Neuronal stem cell (in vitro differentiated cells): Measurements from ENCODE around the gene LACTBL1. TPM values are rescaled to one million over a fixed set of nuclear protein-coding genes. Genes with fewer than 3 reads are reported as not detected.
A peak's percentile ranks its signal among the peaks of the same experiment; 100 is the strongest.

Experiments
- DNase-seq: peaks from one replicate; pipeline ENCODE4 v3.0.0-alpha.2; 2013; ENCODE audit warnings: low spot score
- H2AFZ ChIP-seq: one replicate; pipeline ENCODE4 v1.6.1; 2013; ENCODE audit warnings: mild to moderate bottlenecking, low read length, inconsistent platforms
- H2AK5ac ChIP-seq: 2 replicates; pipeline ENCODE4 v1.6.1; 2013; ENCODE audit warnings: low read depth, mild to moderate bottlenecking, inconsistent platforms, low read length, moderate library complexity, mixed read lengths
- H2BK120ac ChIP-seq: 2 replicates; pipeline ENCODE4 v1.6.1; 2013; ENCODE audit warnings: low read depth, mild to moderate bottlenecking, inconsistent platforms, low read length, moderate library complexity, mixed read lengths
- H2BK12ac ChIP-seq: one replicate; pipeline ENCODE4 v1.6.1; 2013; ENCODE audit warnings: low read length, inconsistent platforms
- H2BK15ac ChIP-seq: 2 replicates; pipeline ENCODE4 v1.6.1; 2013; ENCODE audit warnings: mild to moderate bottlenecking, low read length, inconsistent platforms, mixed read lengths
- H2BK5ac ChIP-seq: one replicate; pipeline ENCODE4 v1.6.1; 2013; ENCODE audit warnings: inconsistent platforms, mild to moderate bottlenecking, low read length, moderate library complexity
- H3K14ac ChIP-seq: one replicate; pipeline ENCODE4 v1.6.1; 2013; ENCODE audit warnings: low read length, inconsistent platforms
- H3K18ac ChIP-seq: 2 replicates; pipeline ENCODE4 v1.6.1; 2013; ENCODE audit warnings: low read length, inconsistent platforms
- H3K23ac ChIP-seq: 2 replicates; pipeline ENCODE4 v1.6.1; 2013; ENCODE audit warnings: low read depth, mild to moderate bottlenecking, mixed read lengths, low read length, inconsistent platforms; ENCODE audit not compliant: poor library complexity
- H3K27ac ChIP-seq: replicated peaks from 3 replicates; pipeline ENCODE4 v1.5.1; 2013; ENCODE audit warnings: low read length, inconsistent platforms
- H3K27me3 ChIP-seq, 3 experiments: 2 replicates each; pipeline ENCODE4 v1.6.1; 2013; ENCODE audit warnings: low read length in 3 of 3, mild to moderate bottlenecking in 2 of 3, inconsistent platforms in 1 of 3, low read depth in 1 of 3, mixed read lengths in 1 of 3, moderate library complexity in 1 of 3; ENCODE audit not compliant: control insufficient read depth in 3 of 3, insufficient read depth in 3 of 3
- H3K36me3 ChIP-seq, 2 donors: replicated peaks in 1 of 2; 2 replicates each; pipeline ENCODE4 v1.6.1; 2013; ENCODE audit warnings: low read length in 2 of 2; ENCODE audit not compliant: control insufficient read depth in 2 of 2, insufficient read depth in 2 of 2
- H3K4ac ChIP-seq: 2 replicates; pipeline ENCODE4 v1.6.1; 2013; ENCODE audit warnings: inconsistent platforms, mild to moderate bottlenecking, low read length, moderate library complexity
- H3K4me1 ChIP-seq, 2 donors: 1 replicate in 1 of 2; 2 replicates in 1 of 2; pipeline ENCODE4 v1.6.1; 2013; ENCODE audit warnings: low read length in 2 of 2, low read depth in 1 of 2; ENCODE audit not compliant: control insufficient read depth in 2 of 2, insufficient read depth in 1 of 2
- H3K4me2 ChIP-seq: one replicate; pipeline ENCODE4 v1.6.1; 2013; ENCODE audit warnings: mild to moderate bottlenecking, low read length, inconsistent platforms; ENCODE audit not compliant: insufficient read depth, poor library complexity, severe bottlenecking
- H3K4me3 ChIP-seq, 2 donors: 2 replicates each; pipeline ENCODE4 v1.5.1; 2013; ENCODE audit warnings: low read length in 2 of 2, mild to moderate bottlenecking in 2 of 2, inconsistent platforms in 1 of 2, moderate library complexity in 1 of 2
- H3K79me1 ChIP-seq: one replicate; pipeline ENCODE4 v1.6.1; 2013; ENCODE audit warnings: low read depth, mild to moderate bottlenecking, inconsistent platforms, low read length, moderate library complexity
- H3K9ac ChIP-seq: one replicate; pipeline ENCODE4 v1.6.1; 2013; ENCODE audit warnings: mild to moderate bottlenecking, low read depth, low read length, inconsistent platforms; ENCODE audit not compliant: poor library complexity
- H3K9me3 ChIP-seq, 2 donors: replicated peaks in 1 of 2; 2 replicates each; pipeline versions ENCODE3 to v1.6.1; 2013; ENCODE audit warnings: low read length in 2 of 2, mild to moderate bottlenecking in 2 of 2, inconsistent platforms in 1 of 2, low read depth in 1 of 2, mixed read lengths in 1 of 2, moderate library complexity in 1 of 2; ENCODE audit not compliant: control insufficient read depth in 2 of 2, insufficient read depth in 1 of 2
- H4K8ac ChIP-seq: one replicate; pipeline ENCODE4 v1.6.1; 2013; ENCODE audit warnings: low read depth, mild to moderate bottlenecking, inconsistent platforms, low read length, moderate library complexity
- H4K91ac ChIP-seq: one replicate; pipeline ENCODE4 v1.6.1; 2013; ENCODE audit warnings: low read length, low read depth, mild to moderate bottlenecking, inconsistent platforms; ENCODE audit not compliant: poor library complexity
- WGBS, 2 donors: extraction: QIAGEN DNeasy Blood & Tissue Kit; methylation state at CpG; one replicate each; pipeline ENCODE4 v1.1.7; 2013; ENCODE audit warnings: missing lambda C conversion rate in 2 of 2, mixed read lengths in 1 of 2; ENCODE audit not compliant: insufficient read length in 2 of 2, insufficient replicate concordance in 1 of 2; ENCODE audit errors: extremely low coverage in 2 of 2; 5-methylcytosine and 5-hydroxymethylcytosine counted together
- polyA plus RNA-seq, 2 experiments: library from polyadenylated mRNA; stranded (reverse); fragments of 200-250 nt; gene quantifications; one replicate each; pipeline ENCODE4 v1.2.3, GENCODE V29; 2013

The LACTBL1 gene
- not detected for polyA plus RNA-seq (2013, experiment 1 of 2)
- not detected for polyA plus RNA-seq (2013, experiment 2 of 2)

GRCh38 chr1:22972760-22973159 is at the start of gene LACTBL1:
Gene LACTBL1, minus strand, starts transcription at chr1:22972866. Its CDS starts 550 bp downstream, at chr1:22972316.
- Histone ChIP-seq H2AFZ (no peak within 1 kb of the TSS), H3K27me3 (peaks cover 0 to 27% (median 0%) of the 10 kb centered on the region in 3 experiments), H4K8ac (no peak within 1 kb of the TSS), H3K9ac (no peak within 1 kb of the TSS), H2BK5ac (no peak within 1 kb of the TSS), H2AK5ac (peak within 1 kb of the TSS; percentile 56), H3K36me3 (no peaks in the 10 kb centered on the region), H3K4me2 (no peak within 1 kb of the TSS), H2BK12ac (no peak within 1 kb of the TSS), H3K14ac (no peak within 1 kb of the TSS), H3K4me1 (peaks cover 0 to 6% of the 10 kb centered on the region in 2 donors), H4K91ac (no peak within 1 kb of the TSS), H3K23ac (no peak within 1 kb of the TSS), H3K18ac (no peak within 1 kb of the TSS), H3K27ac (no peak within 1 kb of the TSS), H2BK120ac (no peak within 1 kb of the TSS), H3K79me1 (no peaks in the 10 kb centered on the region), H3K4ac (no peak within 1 kb of the TSS), H3K9me3 (no peaks in the 10 kb centered on the region), H3K4me3 (no peak within 1 kb of the TSS), H2BK15ac (no peak within 1 kb of the TSS)
- WGBS, 2 donors, result no CpG with 5 or more reads among the region's 5 CpGs
- no peak for DNase-seq

GRCh38 chr1:23021834-23022233 is 49.2 kb upstream of the LACTBL1 start:
- H3K4me3 ChIP-seq, result peak overlapping the region in 1 of 2 donors; percentile 81

GRCh38 chr1:23020706-23021405 is 48.2 kb upstream of the LACTBL1 start:
- Histone ChIP-seq H3K4me2 (peak overlapping the region; percentile 67), H2BK15ac (no peak overlapping the region), H3K18ac (no peak overlapping the region), H2BK120ac (no peak overlapping the region), H4K8ac (no peak overlapping the region), H2AK5ac (no peak overlapping the region), H3K14ac (no peak overlapping the region), H2BK5ac (no peak overlapping the region), H2AFZ (no peak overlapping the region), H3K79me1 (no peaks in the 10 kb centered on the region), H3K27me3 (no peaks in the 10 kb centered on the region), H3K9ac (no peak overlapping the region), H2BK12ac (no peak overlapping the region), H3K4me1 (no peaks in the 10 kb centered on the region), H3K23ac (no peak overlapping the region), H3K4me3 (peak overlapping the region; percentile 81 to 99), H3K36me3 (peaks cover 0 to 9% of the 10 kb centered on the region in 2 donors), H3K9me3 (peaks cover 1 to 42% of the 10 kb centered on the region in 2 donors), H4K91ac (no peak overlapping the region), H3K27ac (no peak overlapping the region), H3K4ac (no peak overlapping the region)
- no CpG with 5 or more reads among the region's 7 CpGs for WGBS, 2 donors
- no peak for DNase-seq

More at GRCh38 chr1:23021834-23022233, 49.2 kb upstream of the LACTBL1 start:
- Histone ChIP-seq H2BK120ac (no peak overlapping the region), H3K9ac (no peak overlapping the region), H3K4ac (no peak overlapping the region), H3K27me3 (no peaks in the 10 kb centered on the region), H3K4me1 (no peaks in the 10 kb centered on the region), H3K79me1 (no peaks in the 10 kb centered on the region), H3K36me3 (peaks cover 0 to 9% of the 10 kb centered on the region in 2 donors), H3K4me2 (no peak overlapping the region), H3K18ac (no peak overlapping the region), H3K14ac (no peak overlapping the region), H2AK5ac (no peak overlapping the region), H3K27ac (no peak overlapping the region), H2BK12ac (no peak overlapping the region), H4K91ac (no peak overlapping the region), H2BK5ac (no peak overlapping the region), H2AFZ (no peak overlapping the region), H4K8ac (no peak overlapping the region), H2BK15ac (no peak overlapping the region), H3K9me3 (peaks cover 1 to 42% of the 10 kb centered on the region in 2 donors), H3K23ac (no peak overlapping the region)
- DNase-seq, result no peak
- WGBS, 2 donors, result no CpG with 5 or more reads among the region's 2 CpGs

GRCh38 chr1:23019863-23020625 is 47.4 kb upstream of the LACTBL1 start:
- Histone ChIP-seq H2AK5ac (peak overlapping the region; percentile 95), H3K79me1 (no peaks in the 10 kb centered on the region), H3K4me3 (peak overlapping the region; percentile 81 to 99), H3K23ac (peak overlapping the region; percentile 100), H3K4me2 (peak overlapping the region; percentile 67), H3K18ac (peak overlapping the region; percentile 96), H2BK12ac (no peak overlapping the region), H2AFZ (peak overlapping the region; percentile 84), H2BK15ac (peak overlapping the region; percentile 56), H3K9ac (peak overlapping the region; percentile 95), H4K8ac (peak overlapping the region; percentile 52), H3K14ac (peak overlapping the region; percentile 97), H2BK5ac (peak overlapping the region; percentile 95), H3K36me3 (peaks cover 0 to 9% of the 10 kb centered on the region in 2 donors), H4K91ac (peak overlapping the region; percentile 64), H3K4ac (peak overlapping the region; percentile 90), H2BK120ac (no peak overlapping the region), H3K27me3 (no peaks in the 10 kb centered on the region), H3K9me3 (peaks cover 1 to 36% of the 10 kb centered on the region in 2 donors), H3K27ac (peak overlapping the region; percentile 92), H3K4me1 (no peaks in the 10 kb centered on the region)
- no CpG with 5 or more reads among the region's 42 CpGs for WGBS, 2 donors
- peak; percentile 39 for DNase-seq
